H9 (cell line): ENCODE data around the gene TREML1. TPM values are rescaled to one million over a fixed set of nuclear protein-coding genes. Genes with fewer than 3 reads are reported as not detected.

Experiments used
- DNase-seq: peaks from one replicate; pipeline ENCODE4 v3.0.0-alpha.2; 2017
- H2AFZ ChIP-seq: one replicate; pipeline ENCODE4 v1.6.1; 2013; ENCODE audit warnings: mild to moderate bottlenecking, low read length, control low read depth, moderate library complexity
- H2AK5ac ChIP-seq: 2 replicates; pipeline ENCODE4 v1.6.1; 2013; ENCODE audit warnings: low read length, control low read depth, mixed read lengths; ENCODE audit not compliant: insufficient read length
- H2BK120ac ChIP-seq: one replicate; pipeline ENCODE4 v1.6.1; 2013; ENCODE audit warnings: low read depth, mild to moderate bottlenecking, low read length, control low read depth, inconsistent platforms; ENCODE audit not compliant: poor library complexity, severe bottlenecking
- H2BK12ac ChIP-seq: 2 replicates; pipeline ENCODE4 v1.6.1; 2013; ENCODE audit warnings: low read length, control low read depth, mixed read lengths, low read depth; ENCODE audit not compliant: insufficient read length
- H2BK15ac ChIP-seq: 2 replicates; pipeline ENCODE4 v1.6.1; 2013; ENCODE audit warnings: low read depth, low read length, control low read depth
- H2BK20ac ChIP-seq: one replicate; pipeline ENCODE4 v1.6.1; 2013; ENCODE audit warnings: low read depth, mild to moderate bottlenecking, low read length, control low read depth, inconsistent platforms; ENCODE audit not compliant: poor library complexity, severe bottlenecking
- H2BK5ac ChIP-seq: 2 replicates; pipeline ENCODE4 v1.6.1; 2013; ENCODE audit warnings: low read length, control low read depth, mixed read lengths; ENCODE audit not compliant: insufficient read length
- H3K14ac ChIP-seq: 2 replicates; pipeline ENCODE4 v1.6.1; 2013; ENCODE audit warnings: low read length, control low read depth; ENCODE audit not compliant: insufficient read depth
- H3K18ac ChIP-seq: 2 replicates; pipeline ENCODE4 v1.6.1; 2013; ENCODE audit warnings: low read depth, mild to moderate bottlenecking, mixed read lengths, low read length, control low read depth; ENCODE audit not compliant: insufficient read length
- H3K23ac ChIP-seq: 2 replicates; pipeline ENCODE4 v1.6.1; 2013; ENCODE audit warnings: low read length, control low read depth, mixed read lengths, low read depth; ENCODE audit not compliant: insufficient read length
- H3K23me2 ChIP-seq: 2 replicates; pipeline ENCODE4 v1.6.1; 2013; ENCODE audit warnings: low read depth, mild to moderate bottlenecking, mixed read lengths, low read length, control low read depth; ENCODE audit not compliant: insufficient read length, poor library complexity, severe bottlenecking
- H3K27ac ChIP-seq: 2 replicates; pipeline ENCODE4 v1.5.1; 2013; ENCODE audit warnings: low read length, control low read depth, mixed read lengths, low read depth; ENCODE audit not compliant: insufficient read length
- H3K27me3 ChIP-seq: 2 replicates; pipeline ENCODE4 v1.6.1; 2013; ENCODE audit warnings: low read length, control low read depth, inconsistent platforms; ENCODE audit not compliant: insufficient read depth
- H3K4ac ChIP-seq: 2 replicates; pipeline ENCODE4 v1.6.1; 2013; ENCODE audit warnings: low read depth, mild to moderate bottlenecking, control low read depth, inconsistent platforms, low read length, moderate library complexity
- H3K4me1 ChIP-seq: 2 replicates; pipeline ENCODE4 v1.6.1; 2013; ENCODE audit warnings: low read length, control low read depth, inconsistent platforms; ENCODE audit not compliant: insufficient read depth
- H3K4me2 ChIP-seq: 2 replicates; pipeline ENCODE4 v1.6.1; 2013; ENCODE audit warnings: low read length, control low read depth, mixed read lengths; ENCODE audit not compliant: insufficient read length, insufficient read depth
- H3K56ac ChIP-seq: 2 replicates; pipeline ENCODE4 v1.6.1; 2013; ENCODE audit warnings: low read depth, mild to moderate bottlenecking, mixed read lengths, low read length, control low read depth; ENCODE audit not compliant: insufficient read length
- H3K79me1 ChIP-seq: 2 replicates; pipeline ENCODE4 v1.6.1; 2013; ENCODE audit warnings: low read depth, mild to moderate bottlenecking, moderate library complexity, low read length, control low read depth, inconsistent platforms; ENCODE audit not compliant: insufficient read depth, poor library complexity, severe bottlenecking
- H3K79me2 ChIP-seq: 2 replicates; pipeline ENCODE4 v1.6.1; 2013; ENCODE audit warnings: low read length, control low read depth, inconsistent platforms; ENCODE audit not compliant: insufficient read depth
- H3K9ac ChIP-seq: 2 replicates; pipeline ENCODE4 v1.6.1; 2013; ENCODE audit warnings: low read length, control low read depth, mixed read lengths; ENCODE audit not compliant: insufficient read length; ENCODE audit errors: extremely low read depth
- H3K9me3 ChIP-seq: one replicate; pipeline ENCODE4 v1.6.1; 2013; ENCODE audit warnings: low read depth, low read length, inconsistent platforms; ENCODE audit not compliant: control insufficient read depth
- H3T11ph ChIP-seq: one replicate; pipeline ENCODE4 v1.6.1; 2013; ENCODE audit warnings: mild to moderate bottlenecking, low read length, control low read depth, inconsistent platforms
- H4K20me1 ChIP-seq: one replicate; pipeline ENCODE4 v1.6.1; 2013; ENCODE audit not compliant: control insufficient read depth, insufficient read length, insufficient read depth
- H4K5ac ChIP-seq: 2 replicates; pipeline ENCODE4 v1.6.1; 2013; ENCODE audit warnings: low read depth, mild to moderate bottlenecking, mixed read lengths, low read length, control low read depth; ENCODE audit not compliant: insufficient read length
- H4K8ac ChIP-seq: replicated peaks from 2 replicates; pipeline ENCODE4 v1.6.1; 2013; ENCODE audit warnings: low read length, control low read depth, mixed read lengths, low read depth; ENCODE audit not compliant: insufficient read length
- H4K91ac ChIP-seq: 2 replicates; pipeline ENCODE4 v1.6.1; 2013; ENCODE audit warnings: low read depth, mild to moderate bottlenecking, moderate library complexity, mixed read lengths, low read length, control low read depth; ENCODE audit not compliant: insufficient read length
- H3K27ac Mint-ChIP-seq, 3 experiments: 2 replicates in 2 of 3; 3 replicates in 1 of 3; pipeline ENCODE4 v1.8.0; 2020 to 2021; ENCODE audit warnings: mixed read lengths in 3 of 3, mild to moderate bottlenecking in 1 of 3, moderate library complexity in 1 of 3
- H3K27me3 Mint-ChIP-seq: 2 replicates; pipeline ENCODE4 v1.8.0; 2021; ENCODE audit warnings: low read depth, mild to moderate bottlenecking, moderate library complexity, mixed read lengths
- H3K36me3 Mint-ChIP-seq, 3 experiments: 2 replicates in 2 of 3; 3 replicates in 1 of 3; pipeline ENCODE4 v1.8.0; 2020 to 2021; ENCODE audit warnings: low read depth in 3 of 3, mixed read lengths in 3 of 3; ENCODE audit not compliant: insufficient read depth in 1 of 3
- H3K4me1 Mint-ChIP-seq, 2 experiments: 2 replicates each; pipeline ENCODE4 v1.8.0; 2020; ENCODE audit warnings: mixed read lengths in 2 of 2
- H3K4me3 Mint-ChIP-seq, 2 experiments: 2 replicates in 1 of 2; 3 replicates in 1 of 2; pipeline ENCODE4 v1.8.0; 2020 to 2021; ENCODE audit warnings: mild to moderate bottlenecking in 2 of 2, mixed read lengths in 2 of 2, moderate library complexity in 1 of 2
- H3K9me3 Mint-ChIP-seq, 2 experiments: 2 replicates in 1 of 2; 3 replicates in 1 of 2; pipeline ENCODE4 v1.8.0; 2020; ENCODE audit warnings: mild to moderate bottlenecking in 2 of 2, mixed read lengths in 2 of 2, moderate library complexity in 1 of 2
- WGBS: extraction: QIAGEN DNeasy Blood & Tissue Kit; methylation state at CpG from one replicate; pipeline ENCODE4 v1.1.7; 2013; ENCODE audit warnings: missing lambda C conversion rate, low lambda C conversion rate, mixed read lengths; ENCODE audit not compliant: insufficient read length; ENCODE audit errors: extremely low coverage; 5-methylcytosine and 5-hydroxymethylcytosine counted together
- total RNA-seq: library from RNA; stranded (reverse); gene quantifications from 2 replicates; pipeline ENCODE4 v1.2.1, GENCODE V29; 2021
- TF ChIP-seq, protein P1 (sequence below): fragments of 200-600 bp; sonication (generic); conservative IDR thresholded peaks from 3 replicates; pipeline ENCODE4 v1.8.0; 2021; ENCODE audit warnings: antibody characterized with exemption, mild to moderate bottlenecking

Gene TREML1
- total RNA-seq, 1 experiment from 2014 or later, result not detected

- no peak overlapping the region for H3K4ac ChIP-seq
- no peak overlapping the region for H3K4me2 ChIP-seq
- H4K5ac ChIP-seq, result no peak overlapping the region
- no peak overlapping the region for H2BK120ac ChIP-seq
- no peak overlapping the region for H3T11ph ChIP-seq
- H3K27ac Mint-ChIP-seq, result no peak overlapping the region
- H3K18ac ChIP-seq, result no peak overlapping the region
- H3K9me3 Mint-ChIP-seq, result peaks cover 5 to 6% of the 10 kb centered on the region in 2 experiments; a peak in 3 of 5 replicates
- no peak overlapping the region for H2AFZ ChIP-seq
- H3K23me2 ChIP-seq, result no peaks in the 10 kb centered on the region
- H2BK20ac ChIP-seq, result no peak overlapping the region
- no peaks in the 10 kb centered on the region for H3K79me2 ChIP-seq
- no peaks in the 10 kb centered on the region for H3K4me1 ChIP-seq
- no peak overlapping the region for H2BK12ac ChIP-seq
- peaks cover 5 to 9% of the 10 kb centered on the region in 2 experiments for H3K4me1 Mint-ChIP-seq
- no peak overlapping the region for H4K8ac ChIP-seq
- peaks cover 5% of the 10 kb centered on the region for H3K9me3 ChIP-seq
- H3K36me3 Mint-ChIP-seq, result peaks cover 2 to 6% (median 5%) of the 10 kb centered on the region in 3 experiments; a peak in 6 of 7 replicates
- no peak overlapping the region for H2AK5ac ChIP-seq
- no peak overlapping the region for H4K91ac ChIP-seq
- no peak overlapping the region for H3K27ac ChIP-seq
- H3K4me3 Mint-ChIP-seq, result no peak overlapping the region
- no peak overlapping the region; the same call in 1 of the 2 replicates for H3K14ac ChIP-seq
- DNase-seq, result no peak
- no peak overlapping the region for H3K56ac ChIP-seq
- no peaks in the 10 kb centered on the region for H4K20me1 ChIP-seq
- no peak overlapping the region for H3K9ac ChIP-seq
- TF ChIP-seq, protein P1, sequence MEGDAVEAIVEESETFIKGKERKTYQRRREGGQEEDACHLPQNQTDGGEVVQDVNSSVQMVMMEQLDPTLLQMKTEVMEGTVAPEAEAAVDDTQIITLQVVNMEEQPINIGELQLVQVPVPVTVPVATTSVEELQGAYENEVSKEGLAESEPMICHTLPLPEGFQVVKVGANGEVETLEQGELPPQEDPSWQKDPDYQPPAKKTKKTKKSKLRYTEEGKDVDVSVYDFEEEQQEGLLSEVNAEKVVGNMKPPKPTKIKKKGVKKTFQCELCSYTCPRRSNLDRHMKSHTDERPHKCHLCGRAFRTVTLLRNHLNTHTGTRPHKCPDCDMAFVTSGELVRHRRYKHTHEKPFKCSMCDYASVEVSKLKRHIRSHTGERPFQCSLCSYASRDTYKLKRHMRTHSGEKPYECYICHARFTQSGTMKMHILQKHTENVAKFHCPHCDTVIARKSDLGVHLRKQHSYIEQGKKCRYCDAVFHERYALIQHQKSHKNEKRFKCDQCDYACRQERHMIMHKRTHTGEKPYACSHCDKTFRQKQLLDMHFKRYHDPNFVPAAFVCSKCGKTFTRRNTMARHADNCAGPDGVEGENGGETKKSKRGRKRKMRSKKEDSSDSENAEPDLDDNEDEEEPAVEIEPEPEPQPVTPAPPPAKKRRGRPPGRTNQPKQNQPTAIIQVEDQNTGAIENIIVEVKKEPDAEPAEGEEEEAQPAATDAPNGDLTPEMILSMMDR, result no peak
- no peak overlapping the region for H2BK15ac ChIP-seq
- no peaks in the 10 kb centered on the region for H3K27me3 ChIP-seq
- no peaks in the 10 kb centered on the region for H3K79me1 ChIP-seq
- no CpG with 5 or more reads among the region's 7 CpGs for WGBS
- no peak overlapping the region for H2BK5ac ChIP-seq
- no peaks in the 10 kb centered on the region; the same call in none of the 2 replicates for H3K27me3 Mint-ChIP-seq
- H3K23ac ChIP-seq, result no peak overlapping the region
Observed at GRCh38 chr6:41184761-41185160, 30.6 kb upstream of the TREML1 start.
